Fibroblast of skin of back (primary cell): ENCODE measurements around the gene ADAMTSL3.
A peak's percentile ranks its signal among the peaks of the same experiment; 100 is the strongest.
"Not testable (repeated sequence)": the region's sequence is repeated elsewhere in the genome, so short reads cannot be mapped to it uniquely, and the experiment has no call there.

Experiments
- DNase-seq: peaks from one replicate; pipeline ENCODE4 v3.0.0-alpha.2; 2013

The ADAMTSL3 gene

GRCh38 chr15:83928392-83928734, 274.4 kb downstream of the ADAMTSL3 start:
- no peak for DNase-seq

- no peak for DNase-seq
Measured at GRCh38 chr15:83928878-83929418, 275.0 kb downstream of the ADAMTSL3 start.

- DNase-seq, result no peak
Measured at GRCh38 chr15:83929619-83930018, 275.7 kb downstream of the ADAMTSL3 start.

- no peak for DNase-seq
Measured at GRCh38 chr15:83930392-83931212, 276.7 kb downstream of the ADAMTSL3 start.

GRCh38 chr15:83935774-83936173, 281.9 kb downstream of the ADAMTSL3 start:
- no peak for DNase-seq

GRCh38 chr15:83940136-83940535, 286.2 kb downstream of the ADAMTSL3 start:
- DNase-seq, result no peak

GRCh38 chr15:83943043-83943442, 289.1 kb downstream of the ADAMTSL3 start:
- DNase-seq, result no peak

- no peak for DNase-seq
Measured at GRCh38 chr15:83943849-83944404, 290.0 kb downstream of the ADAMTSL3 start.

GRCh38 chr15:83947156-83947555, 293.2 kb downstream of the ADAMTSL3 start:
- no peak for DNase-seq

- DNase-seq, result no peak
Measured at GRCh38 chr15:83954506-83954905, 300.6 kb downstream of the ADAMTSL3 start.

GRCh38 chr15:83955806-83956265, 301.9 kb downstream of the ADAMTSL3 start:
- DNase-seq, result no peak

GRCh38 chr15:83956887-83957286, 303.0 kb downstream of the ADAMTSL3 start:
- DNase-seq, result no peak

GRCh38 chr15:83959477-83959876, 305.6 kb downstream of the ADAMTSL3 start:
- DNase-seq, result peak; percentile 51

GRCh38 chr15:83960192-83960829, 306.4 kb downstream of the ADAMTSL3 start:
- no peak for DNase-seq

GRCh38 chr15:83961311-83961710, 307.4 kb downstream of the ADAMTSL3 start:
- DNase-seq, result no peak

- DNase-seq, result not testable (repeated sequence)
Measured at GRCh38 chr15:83964967-83965366, 311.0 kb downstream of the ADAMTSL3 start.

- DNase-seq, result no peak
Measured at GRCh38 chr15:83970295-83970890, 316.5 kb downstream of the ADAMTSL3 start.

GRCh38 chr15:83971992-83972391, 318.1 kb downstream of the ADAMTSL3 start:
- DNase-seq, result no peak

GRCh38 chr15:83973816-83974215, 319.9 kb downstream of the ADAMTSL3 start:
- DNase-seq, result no peak

- DNase-seq, result no peak
Measured at GRCh38 chr15:83977992-83978391, 324.1 kb downstream of the ADAMTSL3 start.

- DNase-seq, result no peak
Measured at GRCh38 chr15:83978588-83978987, 324.7 kb downstream of the ADAMTSL3 start.

GRCh38 chr15:83980637-83981036, 326.7 kb downstream of the ADAMTSL3 start:
- DNase-seq, result no peak

- DNase-seq, result no peak
Measured at GRCh38 chr15:83982748-83983147, 328.8 kb downstream of the ADAMTSL3 start.
